GM12874 (cell line): Measurements from ENCODE around the gene MAOB.

Experiments
- TF ChIP-seq, protein P1 (sequence below): IDR thresholded peaks from 2 replicates; pipeline ENCODE4 v1.5.1; 2011; ENCODE audit warnings: low read depth, mild to moderate bottlenecking, control low read depth, low read length, moderate library complexity; ENCODE audit not compliant: insufficient read depth

The MAOB gene

DNA sequence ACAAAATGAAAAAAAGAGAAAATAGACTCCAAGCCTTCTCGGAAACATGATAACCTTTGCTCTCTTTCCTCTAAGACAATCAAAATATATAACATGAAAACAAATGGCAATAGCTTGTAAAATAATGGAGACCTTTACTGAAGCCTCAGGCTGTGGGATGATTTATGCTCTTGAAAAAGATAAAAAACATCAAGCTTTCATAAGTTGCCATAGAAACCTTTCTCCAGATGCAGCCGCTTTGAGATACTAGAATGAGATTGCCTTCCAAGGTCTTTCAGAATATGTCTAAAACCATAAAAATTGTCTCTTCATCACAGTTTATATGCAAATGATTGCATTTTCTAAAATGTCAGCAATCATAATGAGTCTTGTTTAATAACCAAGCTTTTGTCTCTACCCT is 31.6 kb downstream of the MAOB start:
- TF ChIP-seq, protein P1, sequence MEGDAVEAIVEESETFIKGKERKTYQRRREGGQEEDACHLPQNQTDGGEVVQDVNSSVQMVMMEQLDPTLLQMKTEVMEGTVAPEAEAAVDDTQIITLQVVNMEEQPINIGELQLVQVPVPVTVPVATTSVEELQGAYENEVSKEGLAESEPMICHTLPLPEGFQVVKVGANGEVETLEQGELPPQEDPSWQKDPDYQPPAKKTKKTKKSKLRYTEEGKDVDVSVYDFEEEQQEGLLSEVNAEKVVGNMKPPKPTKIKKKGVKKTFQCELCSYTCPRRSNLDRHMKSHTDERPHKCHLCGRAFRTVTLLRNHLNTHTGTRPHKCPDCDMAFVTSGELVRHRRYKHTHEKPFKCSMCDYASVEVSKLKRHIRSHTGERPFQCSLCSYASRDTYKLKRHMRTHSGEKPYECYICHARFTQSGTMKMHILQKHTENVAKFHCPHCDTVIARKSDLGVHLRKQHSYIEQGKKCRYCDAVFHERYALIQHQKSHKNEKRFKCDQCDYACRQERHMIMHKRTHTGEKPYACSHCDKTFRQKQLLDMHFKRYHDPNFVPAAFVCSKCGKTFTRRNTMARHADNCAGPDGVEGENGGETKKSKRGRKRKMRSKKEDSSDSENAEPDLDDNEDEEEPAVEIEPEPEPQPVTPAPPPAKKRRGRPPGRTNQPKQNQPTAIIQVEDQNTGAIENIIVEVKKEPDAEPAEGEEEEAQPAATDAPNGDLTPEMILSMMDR = no peak

DNA sequence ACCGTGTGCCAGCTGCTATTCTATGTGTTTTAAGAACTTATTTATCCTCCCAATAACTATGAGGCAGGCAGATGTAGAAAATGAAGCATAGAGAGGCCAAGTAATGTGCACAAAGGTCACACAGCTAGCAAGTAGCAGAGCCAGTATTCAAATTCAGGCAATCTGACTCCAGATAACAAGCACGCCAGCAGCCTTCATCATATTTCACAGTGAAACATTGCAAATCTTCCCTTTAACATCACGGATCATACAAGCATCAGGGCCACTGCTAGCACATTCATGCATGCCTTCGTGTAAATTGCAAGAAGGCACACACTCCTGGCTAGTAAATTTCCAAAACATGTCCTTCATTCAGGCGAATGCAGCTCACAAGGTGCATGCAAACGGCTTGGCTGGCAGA is 33.1 kb downstream of the MAOB start:
- TF ChIP-seq, protein P1 = no peak

DNA sequence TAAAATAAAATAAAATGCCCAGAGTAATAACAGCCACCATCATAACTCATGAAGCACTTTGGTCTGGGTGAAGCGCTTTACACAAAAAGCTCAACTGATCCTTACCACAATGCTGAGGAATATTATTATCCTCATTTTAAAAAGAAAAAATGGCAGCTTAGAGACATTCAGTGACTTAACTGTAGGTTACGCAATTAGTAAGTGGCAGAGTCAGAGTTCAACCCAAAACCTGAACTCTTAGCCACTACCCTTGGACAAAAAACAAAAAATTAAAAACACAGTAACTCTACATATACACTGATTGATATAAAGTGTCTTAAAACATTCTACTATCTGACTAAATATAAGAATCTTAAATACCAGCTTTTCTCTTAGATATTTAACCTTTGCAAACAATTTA is 34.9 kb downstream of the MAOB start:
- TF ChIP-seq, protein P1 = no peak

DNA sequence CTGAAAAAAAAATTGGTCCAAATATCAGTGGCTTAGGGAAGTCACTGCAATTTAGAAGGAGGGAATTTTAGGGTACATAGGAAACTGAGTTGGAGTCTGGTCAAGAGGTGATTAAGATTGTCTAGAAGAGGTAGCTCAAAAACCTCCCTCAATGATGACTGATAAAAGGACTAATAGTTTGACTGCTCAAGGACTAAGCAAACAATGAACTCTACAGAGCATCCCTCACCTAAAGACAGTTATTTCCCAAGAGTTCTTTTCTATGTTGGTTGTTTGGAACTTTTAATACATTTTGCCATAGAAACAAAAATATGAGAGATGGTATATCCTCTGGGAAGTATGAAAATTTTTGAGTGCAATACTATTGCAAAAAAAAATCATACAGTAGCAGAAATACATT is 35.7 kb downstream of the MAOB start:
- TF ChIP-seq, protein P1 = no peak

DNA sequence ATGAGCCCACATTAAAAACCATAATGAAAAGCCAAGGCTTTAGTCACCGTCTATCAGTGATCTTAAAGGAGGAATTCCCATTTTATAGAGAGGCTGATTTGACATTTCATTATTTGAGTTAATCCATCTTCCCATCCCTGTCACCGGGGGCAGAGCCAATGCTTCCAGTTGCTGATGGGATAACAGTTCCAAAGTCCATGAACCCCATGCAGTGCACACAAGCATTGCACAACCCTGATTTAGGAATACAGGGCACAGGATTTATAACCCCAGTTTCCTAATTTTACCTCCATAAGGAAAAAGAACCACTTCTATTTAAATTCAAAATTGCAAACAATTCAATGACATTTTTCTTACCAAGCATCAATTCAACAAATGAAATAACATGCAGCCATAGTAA is 36.5 kb downstream of the MAOB start:
- TF ChIP-seq, protein P1 = no peak

DNA sequence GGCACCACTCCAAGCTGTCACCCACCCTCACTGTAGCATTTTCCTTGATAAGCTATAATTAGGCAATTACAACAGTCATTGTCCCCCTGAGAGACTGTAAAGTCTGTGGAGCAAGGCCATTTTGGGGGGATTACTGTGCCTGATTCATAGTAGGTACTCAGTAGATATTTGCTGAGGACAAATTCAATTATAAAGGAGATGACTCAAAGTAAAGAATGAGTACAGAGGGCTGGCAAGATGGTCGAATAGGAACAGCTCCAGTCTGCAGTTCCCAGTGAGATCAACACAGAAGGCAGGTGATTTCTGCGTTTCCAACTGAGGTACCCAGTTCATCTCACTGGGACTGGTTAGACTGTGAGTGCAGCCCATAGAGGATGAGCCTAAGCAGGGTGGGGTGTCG is 42.0 kb downstream of the MAOB start:
- TF ChIP-seq, protein P1 = no peak

DNA sequence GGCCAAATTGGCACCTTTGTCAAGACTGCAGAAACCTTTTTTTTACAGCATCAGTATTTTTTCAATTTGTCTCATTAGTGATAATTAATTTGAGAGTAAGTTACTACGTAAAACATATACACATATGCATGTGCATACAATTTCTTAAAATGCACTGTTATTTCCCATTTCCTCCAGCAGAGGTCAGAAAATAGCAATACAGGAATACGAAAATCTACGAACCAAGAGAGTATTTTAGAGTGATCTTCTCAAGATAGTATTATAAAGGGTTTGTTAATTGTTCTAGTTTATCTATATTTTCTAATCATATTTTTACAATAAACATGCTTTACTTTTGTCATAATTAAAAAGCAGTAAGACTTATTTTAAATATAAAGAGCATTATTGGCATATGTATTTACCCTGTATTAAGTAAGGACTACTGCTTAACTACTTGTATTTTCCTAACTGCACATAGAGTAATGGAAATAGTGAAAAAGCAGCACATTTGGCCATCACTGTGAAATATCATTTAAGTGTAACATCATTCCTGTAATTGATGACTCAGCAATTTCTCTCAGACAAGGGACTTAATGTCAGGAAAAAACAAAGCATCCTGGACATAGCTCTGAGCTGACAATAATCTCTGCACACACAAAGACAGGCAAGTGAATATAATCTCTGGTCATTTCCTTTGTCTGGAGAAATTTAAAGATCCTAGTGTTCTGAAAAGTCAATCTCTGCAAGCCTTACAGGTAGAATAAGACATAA is 45.6 kb downstream of the MAOB start:
- TF ChIP-seq, protein P1 = no peak

DNA sequence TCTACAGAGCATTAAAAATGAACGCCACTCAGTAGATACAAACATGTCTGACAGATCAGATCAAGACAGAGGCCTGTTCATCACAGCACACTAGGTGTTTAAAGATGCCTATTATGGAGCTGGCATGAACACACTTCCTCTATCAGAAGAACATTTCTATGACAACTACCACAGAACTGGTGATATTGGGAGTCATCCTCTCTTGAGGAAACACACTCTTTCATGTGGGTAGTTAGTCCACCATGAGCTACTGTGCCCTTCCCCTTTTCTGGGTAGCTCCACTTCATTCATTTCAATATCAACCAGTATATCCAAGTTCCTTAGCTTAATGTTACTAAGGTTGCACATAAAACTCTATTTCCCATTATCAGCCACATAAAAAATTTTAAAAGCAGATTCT is 46.7 kb downstream of the MAOB start:
- TF ChIP-seq, protein P1 = no peak
